IMR-90 (cell line): ENCODE measurements around the gene SPATS2L. TPM values are rescaled to one million over a fixed set of nuclear protein-coding genes. Genes with fewer than 3 reads are reported as not detected.

ENCODE experiments used
- ATAC-seq: fragments of 200-7000 bp; cut with Tn5 transposase; 2 replicates; pipeline ENCODE4 v1.9.1; 2020; ENCODE audit warnings: low read depth, mild to moderate bottlenecking, moderate library complexity
- BruUV-seq: library from RNA; stranded (reverse); fragments of 400-500 nt; replicated peaks from 2 replicates; lab custom pipeline; 2021; lab: Mats Ljungman, UMichigan
- CTCF ChIA-PET: fragments of 300-600 bp; formaldehyde crosslinking; extraction: SDS; loops from one replicate; lab custom pipeline; 2021; ENCODE audit warnings: antibody characterized with exemption; lab: Yijun Ruan, JAX
- POLR2A ChIA-PET: fragments of 300-600 bp; sonication (Branson Sonifier 250); formaldehyde crosslinking; loops from one replicate; lab custom pipeline; 2022; ENCODE audit warnings: antibody characterized with exemption; ENCODE audit not compliant: unreplicated experiment; lab: Charles Lee
- DNase-seq: peaks from one replicate; pipeline ENCODE4 v3.0.0; 2013
- H2AFZ ChIP-seq: replicated peaks from 2 replicates; pipeline ENCODE3; 2013; ENCODE audit warnings: low read length, mild to moderate bottlenecking; ENCODE audit not compliant: poor library complexity
- H2AK5ac ChIP-seq: 2 replicates; pipeline ENCODE4 v1.6.1; 2013; ENCODE audit warnings: low read depth, low read length, inconsistent platforms
- H2AK9ac ChIP-seq: replicated peaks from 2 replicates; pipeline ENCODE3; 2013; ENCODE audit warnings: mild to moderate bottlenecking, low read depth, low read length, moderate library complexity; ENCODE audit not compliant: poor library complexity
- H2BK120ac ChIP-seq: 2 replicates; pipeline ENCODE4 v1.6.1; 2013; ENCODE audit warnings: low read depth, low read length, inconsistent platforms
- H2BK15ac ChIP-seq: 3 replicates; pipeline ENCODE4 v1.6.1; 2013; ENCODE audit warnings: low read depth, low read length, inconsistent platforms
- H2BK20ac ChIP-seq: 2 replicates; pipeline ENCODE4 v1.6.1; 2013; ENCODE audit warnings: low read depth, mild to moderate bottlenecking, inconsistent platforms, low read length, moderate library complexity
- H2BK5ac ChIP-seq: 2 replicates; pipeline ENCODE4 v1.6.1; 2013; ENCODE audit warnings: mild to moderate bottlenecking, low read depth, low read length, inconsistent platforms; ENCODE audit not compliant: poor library complexity, severe bottlenecking
- H3K14ac ChIP-seq: replicated peaks from 2 replicates; pipeline ENCODE4 v1.6.1; 2013; ENCODE audit warnings: low read depth, low read length, inconsistent platforms
- H3K18ac ChIP-seq: 2 replicates; pipeline ENCODE4 v1.6.1; 2013; ENCODE audit warnings: low read depth, low read length, control low read depth
- H3K23ac ChIP-seq: 2 replicates; pipeline ENCODE4 v1.6.1; 2013; ENCODE audit warnings: low read depth, low read length, inconsistent platforms
- H3K27ac ChIP-seq: 2 replicates; pipeline ENCODE4 v1.5.1; 2013; ENCODE audit warnings: mild to moderate bottlenecking, control low read depth, low read length; ENCODE audit not compliant: insufficient read depth
- H3K27me3 ChIP-seq: 2 replicates; pipeline ENCODE4 v1.6.1; 2013; ENCODE audit warnings: low read length; ENCODE audit not compliant: control insufficient read depth, insufficient read depth
- H3K36me3 ChIP-seq: 2 replicates; pipeline ENCODE4 v1.6.1; 2013; ENCODE audit warnings: low read length, mixed read lengths; ENCODE audit not compliant: control insufficient read depth, insufficient read depth
- H3K4ac ChIP-seq: 2 replicates; pipeline ENCODE4 v1.6.1; 2013; ENCODE audit warnings: low read depth, low read length, inconsistent platforms
- H3K4me1 ChIP-seq: 2 replicates; pipeline ENCODE4 v1.6.1; 2013; ENCODE audit warnings: low read length, mixed read lengths; ENCODE audit not compliant: control insufficient read depth, insufficient read depth
- H3K4me2 ChIP-seq: 2 replicates; pipeline ENCODE4 v1.6.1; 2013; ENCODE audit warnings: low read depth, mild to moderate bottlenecking, control low read depth, low read length, moderate library complexity
- H3K4me3 ChIP-seq: 2 replicates; pipeline ENCODE4 v1.5.1; 2013; ENCODE audit warnings: low read depth, mild to moderate bottlenecking, control low read depth, low read length, moderate library complexity; ENCODE audit not compliant: insufficient read depth
- H3K56ac ChIP-seq: 2 replicates; pipeline ENCODE4 v1.6.1; 2013; ENCODE audit warnings: low read length, inconsistent platforms; ENCODE audit not compliant: insufficient read depth; ENCODE audit errors: extremely low read depth
- H3K79me1 ChIP-seq, 2 experiments: 2 replicates each; pipeline ENCODE4 v1.6.1; 2013; ENCODE audit warnings: low read length in 2 of 2, inconsistent platforms in 1 of 2, low read depth in 1 of 2
- H3K9ac ChIP-seq: 2 replicates; pipeline ENCODE4 v1.6.1; 2013; ENCODE audit warnings: low read depth, low read length, control low read depth
- H3K9me1 ChIP-seq: 2 replicates; pipeline ENCODE4 v1.6.1; 2013; ENCODE audit warnings: low read length, inconsistent platforms; ENCODE audit not compliant: insufficient read depth
- H3K9me3 ChIP-seq: 2 replicates; pipeline ENCODE4 v1.6.1; 2013; ENCODE audit warnings: low read length; ENCODE audit not compliant: control insufficient read depth, insufficient read depth
- H4K20me1 ChIP-seq: 2 replicates; pipeline ENCODE4 v1.6.1; 2013; ENCODE audit warnings: low read length, inconsistent platforms; ENCODE audit not compliant: insufficient read depth
- H4K5ac ChIP-seq: 2 replicates; pipeline ENCODE4 v1.6.1; 2013; ENCODE audit warnings: mild to moderate bottlenecking, low read depth, low read length, control low read depth
- H4K8ac ChIP-seq, 2 experiments: 2 replicates each; pipeline ENCODE4 v1.6.1; 2013; ENCODE audit warnings: low read depth in 2 of 2, low read length in 2 of 2, control low read depth in 1 of 2, inconsistent platforms in 1 of 2
- H4K91ac ChIP-seq: 2 replicates; pipeline ENCODE4 v1.6.1; 2013; ENCODE audit warnings: low read depth, low read length, inconsistent platforms; ENCODE audit not compliant: insufficient read depth
- CEBPB ChIP-seq: IDR thresholded peaks from 2 replicates; pipeline ENCODE4 v1.6.1; 2012; ENCODE audit warnings: low read depth, low read length, improper control_type of control experiment
- CTCF ChIP-seq: conservative IDR thresholded peaks from 2 replicates; pipeline ENCODE4 v1.5.1; 2012; ENCODE audit warnings: mild to moderate bottlenecking, low read depth, low read length, improper control_type of control experiment
- FOS ChIP-seq: fragments of 150-350 bp; IDR thresholded peaks from 2 replicates; pipeline ENCODE4 v1.6.1; 2016; ENCODE audit warnings: low read depth, low read length
- POLR2A ChIP-seq: IDR thresholded peaks from 2 replicates; pipeline ENCODE4 v1.6.1; 2012; ENCODE audit warnings: mild to moderate bottlenecking, low read depth, low read length
- RAD21 ChIP-seq: IDR thresholded peaks from 2 replicates; pipeline ENCODE4 v1.6.1; 2012; ENCODE audit warnings: low read length, improper control_type of control experiment
- WGBS, 2 experiments: methylation state at CpG; one replicate each; pipeline versions ENCODE4 v1.1.5 to v1.1.7; 2013; ENCODE audit warnings: missing lambda C conversion rate in 2 of 2; ENCODE audit not compliant: insufficient read length in 1 of 2; ENCODE audit errors: extremely low coverage in 2 of 2; 5-methylcytosine and 5-hydroxymethylcytosine counted together
- dilution Hi-C: fragments of 300-500 bp; cut with HindIII; formaldehyde crosslinking; loops from one replicate; pipeline ENCODE4 v1.14.3; 2018; ENCODE audit warnings: low sequenced_read_pairs; ENCODE audit not compliant: unreplicated experiment
- in situ Hi-C: fragments of 300-500 bp; cut with MboI; formaldehyde crosslinking; loops from 3 replicates; pipeline ENCODE4 v1.14.3; 2019; ENCODE audit warnings: low sequenced_read_pairs, inconsistent platforms, mixed read lengths
- intact Hi-C: fragments of 100-400 bp; cut with micrococcal nuclease; formaldehyde crosslinking; loops from 2 replicates; pipeline ENCODE4 v1.10.0; 2022
- polyA plus RNA-seq, 3 experiments: library from polyadenylated mRNA; depleted of rRNA; stranded (reverse); fragments of >200 nt; gene quantifications; 2 replicates each; pipeline ENCODE4 v1.2.3, GENCODE V29; 2012; ENCODE audit warnings: low replicate concordance in 1 of 3
- total RNA-seq: library from RNA; depleted of rRNA; stranded (reverse); fragments of >200 nt; gene quantifications from 2 replicates; pipeline ENCODE4 v1.2.3, GENCODE V29; 2012

The SPATS2L gene
- total and polyA plus RNA-seq, 2 of the 4 experiments (the other 2 are of a cell fraction): 118 to 155 TPM

- no CpG with 5 or more reads among the region's 2 CpGs for WGBS, 2 experiments
- H4K5ac ChIP-seq: no peak overlapping the region
- no peak overlapping the region for H3K4me3 ChIP-seq
- no peaks in the 10 kb centered on the region for H3K27me3 ChIP-seq
- H3K4me1 ChIP-seq: peaks cover 11% of the 10 kb centered on the region
- H2BK20ac ChIP-seq: no peak overlapping the region
- H4K8ac ChIP-seq: no peak overlapping the region
- DNase-seq: no peak
- H3K9me1 ChIP-seq: peaks cover 23% of the 10 kb centered on the region
- H3K9ac ChIP-seq: no peak overlapping the region
- in situ Hi-C loops: no loop called here
- peak overlapping the region; percentile 67; the same call in 1 of the 2 replicates for H3K23ac ChIP-seq
- H2AFZ ChIP-seq: no peak overlapping the region
- TF ChIP-seq FOS: no peak
- no peak for TF ChIP-seq CEBPB
- TF ChIP-seq RAD21: no peak
- no peak for TF ChIP-seq POLR2A
- TF ChIP-seq CTCF: no peak
- H2BK120ac ChIP-seq: no peak overlapping the region
- ATAC-seq: no peak
- no peak overlapping the region for H3K4me2 ChIP-seq
- no peak overlapping the region for H3K56ac ChIP-seq
- H2AK5ac ChIP-seq: peak overlapping the region; percentile 20
- H3K4ac ChIP-seq: peak overlapping the region; percentile 19; the same call in 1 of the 2 replicates
- dilution Hi-C loops: no loop called here
- no peak overlapping the region for H2BK5ac ChIP-seq
- H4K91ac ChIP-seq: no peak overlapping the region
- H3K79me1 ChIP-seq: peaks cover 30 to 68% of the 10 kb centered on the region in 2 experiments
- 0 out of 2 replicates have a peak overlapping the region, but pooled peaks have one; percentile 11 for H3K18ac ChIP-seq
- no peaks in the 10 kb centered on the region for H3K9me3 ChIP-seq
- H4K20me1 ChIP-seq: peaks cover 34% of the 10 kb centered on the region; the same call in 1 of the 2 replicates
- ChIA-PET CTCF (no interaction called here), POLR2A (no interaction called here)
- no peak overlapping the region for H2BK15ac ChIP-seq
- peaks cover 5% of the 10 kb centered on the region; the same call in 1 of the 2 replicates for H3K36me3 ChIP-seq
- H3K27ac ChIP-seq: no peak overlapping the region
- intact Hi-C loops: no loop called here
- H2AK9ac ChIP-seq: no peak overlapping the region
- BruUV-seq: no TSS peak
- 0 out of 2 replicates have a peak overlapping the region, but pooled peaks have one; percentile 27 for H3K14ac ChIP-seq
Observed at GRCh38 chr2:200342235-200342634, 35.7 kb downstream of the SPATS2L start.
